GM10847 (cell line): ENCODE results near the gene TBX15.

ENCODE experiments used
- POLR2A ChIP-seq: IDR thresholded peaks from 2 replicates; pipeline ENCODE4 v1.6.1; 2011; ENCODE audit not compliant: insufficient read length; ENCODE audit errors: extremely low read depth

The TBX15 gene

GRCh38 chr1:118988186-118989005, at the start of gene TBX15:
TSS of gene TBX15 (minus strand) at chr1:118988343. CDS start at chr1:118987795, 548 bp downstream.
- no peak for TF ChIP-seq POLR2A

GRCh38 chr1:119034359-119034758, 46.2 kb upstream of the TBX15 start:
- TF ChIP-seq POLR2A = no peak

- no peak for TF ChIP-seq POLR2A
These were observed 44.8 kb upstream of the TBX15 start for GRCh38 chr1:119032986-119033385.

- TF ChIP-seq POLR2A = no peak
These were observed 39.6 kb upstream of the TBX15 start for GRCh38 chr1:119027759-119028158.

- TF ChIP-seq POLR2A = no peak
These were observed 38.8 kb upstream of the TBX15 start for GRCh38 chr1:119026956-119027355.

- no peak for TF ChIP-seq POLR2A
These were observed 27.4 kb upstream of the TBX15 start for GRCh38 chr1:119015547-119015946.

- no peak for TF ChIP-seq POLR2A
These were observed 24.2 kb upstream of the TBX15 start for GRCh38 chr1:119012383-119012782.

GRCh38 chr1:119011706-119012105, 23.6 kb upstream of the TBX15 start:
- no peak for TF ChIP-seq POLR2A

GRCh38 chr1:119011116-119011515, 23.0 kb upstream of the TBX15 start:
- no peak for TF ChIP-seq POLR2A

GRCh38 chr1:119010201-119010600, 22.1 kb upstream of the TBX15 start:
- no peak for TF ChIP-seq POLR2A

- no peak for TF ChIP-seq POLR2A
These were observed 21.1 kb upstream of the TBX15 start for GRCh38 chr1:119009312-119009655.

GRCh38 chr1:119008483-119009311, 20.6 kb upstream of the TBX15 start:
- no peak for TF ChIP-seq POLR2A

GRCh38 chr1:119007670-119008482, 19.7 kb upstream of the TBX15 start:
- TF ChIP-seq POLR2A = no peak

GRCh38 chr1:119007339-119007669, 19.2 kb upstream of the TBX15 start:
- TF ChIP-seq POLR2A = no peak

GRCh38 chr1:119006406-119007279, 18.5 kb upstream of the TBX15 start:
- no peak for TF ChIP-seq POLR2A
